Heart left ventricle (tissue), 16 donors: ENCODE measurements around the gene CCNY. TPM values are rescaled to one million over a fixed set of nuclear protein-coding genes. Genes with fewer than 3 reads are reported as not detected.

Source experiments
- ATAC-seq, 4 donors: fragments of 200-7000 bp; cut with Tn5 transposase; one replicate each; pipeline ENCODE4 v1.9.1; 2020 to 2022; ENCODE audit warnings: moderate library complexity in 4 of 4, mild to moderate bottlenecking in 3 of 4, moderate number of reproducible peaks in 1 of 4
- DNase-seq, 5 donors: peaks; one replicate each; pipeline ENCODE4 v3.0.0-alpha.2; 2020
- H3K27ac ChIP-seq, 12 donors: fragments of 200-600 bp; sonication (generic) in 4 of 12; one replicate each; pipeline versions ENCODE4 v1.5.0 to v1.8.0; 2016 to 2022; ENCODE audit warnings: mild to moderate bottlenecking in 2 of 12
- H3K27me3 ChIP-seq, 9 donors: fragments of 200-600 bp; sonication (generic) in 2 of 9; one replicate each; pipeline versions ENCODE4 v1.5.1 to v1.8.0; 2016 to 2022; ENCODE audit warnings: mild to moderate bottlenecking in 3 of 9
- H3K36me3 ChIP-seq, 9 donors: fragments of 200-600 bp; sonication (generic) in 2 of 9; one replicate each; pipeline versions ENCODE4 v1.5.0 to v1.8.0; 2018 to 2022; ENCODE audit warnings: mild to moderate bottlenecking in 2 of 9
- H3K4me1 ChIP-seq, 12 donors: fragments of 200-600 bp; sonication (generic) in 4 of 12; one replicate each; pipeline versions ENCODE4 v1.5.0 to v1.8.0; 2016 to 2022; ENCODE audit warnings: mild to moderate bottlenecking in 3 of 12
- H3K4me3 ChIP-seq, 12 donors: fragments of 200-600 bp; sonication (generic) in 4 of 12; one replicate each; pipeline versions ENCODE4 v1.5.0 to v1.8.0; 2017 to 2022; ENCODE audit warnings: mild to moderate bottlenecking in 9 of 12, moderate library complexity in 4 of 12
- H3K9me3 ChIP-seq, 12 donors: fragments of 200-600 bp; sonication (generic) in 4 of 12; one replicate each; pipeline versions ENCODE4 v1.5.0 to v1.8.0; 2016 to 2022; ENCODE audit warnings: mild to moderate bottlenecking in 1 of 12
- CTCF ChIP-seq, 12 donors: fragments of 200-600 bp; sonication (generic) in 4 of 12; IDR thresholded peaks; one replicate each; pipeline versions ENCODE4 v1.5.0 to v1.8.0; 2018 to 2022; ENCODE audit warnings: antibody characterized with exemption in 12 of 12, mild to moderate bottlenecking in 5 of 12
- POLR2A ChIP-seq, 2 donors: fragments of 450-650 bp; IDR thresholded peaks; one replicate each; pipeline ENCODE4 v1.6.1; 2017; ENCODE audit warnings: antibody characterized with exemption in 2 of 2, mild to moderate bottlenecking in 2 of 2, moderate library complexity in 2 of 2
- WGBS, 4 donors: extraction: QIAGEN DNeasy Blood & Tissue Kit in 2 of 4; methylation state at CpG; one replicate each; pipeline versions ENCODE4 v1.1.5 to v1.1.7; 2013 to 2018; 5-methylcytosine and 5-hydroxymethylcytosine counted together
- intact Hi-C, 10 donors: fragments of 100-400 bp; cut with DNase I; formaldehyde crosslinking; loops; one replicate each; pipeline versions ENCODE4 v1.11.1 to v1.14.2; 2022
- polyA plus RNA-seq, 2 donors: library from polyadenylated mRNA; stranded (reverse); fragments of 200-250 nt; gene quantifications; one replicate each; pipeline ENCODE4 v1.2.3, GENCODE V29; 2013
- total RNA-seq, 9 donors: library from RNA; depleted of rRNA in 2 of 9; stranded (reverse); fragments of >200 nt in 2 of 9; fragmentation: NEBNext Ultra II Directional in 3 of 9; extraction: Animal tissue kit (Norgen Biotek cat#: 25700) in 3 of 9; gene quantifications; one replicate each; pipeline versions ENCODE4 v1.1.0 to v1.2.4, GENCODE V29; 2016 to 2023
- donor health status: ischemic (EF 13 %, LVEDD 7.1; RV severe dilation, severe dysfunction).
- donor health status: healthy with polysubstance abuse.
- donor health status: DM: no; HTN: yes; CAD: no.
- donor health status: DM: no; HTN: no; CAD: no.
- donor health status: ischemic (EF 25% LVEDD 6.9; RV normal size, moderate dysfunction).
- donor health status: ischemic (EF 25% LVEDD 5.7; RV mildly dilated, moderate dysfunction).
- donor health status: healthy.
- donor health status: DM: yes; HTN: yes; CAD: no.
- donor health status: ischemic (EF 35%, LVEDD 5.7; RV mildly dilated, moderate dysfunction).
- donor health status: nonischemic (EF 11% LVEDD 7.7; RV severe dilation, severe dysfunction).
- donor health status: DM: yes; HTN: yes; CAD: no.
- donor health status: PGD.
- donor health status: ischemic (EF 29% LVEDD 5.4; RV normal size, mild dysfunction).
- donor health status: nonischemic (EF 23%, LVEDD 6.1; RV moderate dilation, normal function).

The CCNY gene
- total and polyA plus RNA-seq, 11 donors: 26.4 to 106 (median 80.7) TPM

- ATAC-seq (no peak), DNase-seq (no peak)
- peaks cover 6 to 20% (median 18%) of the 10 kb centered on the region in 12 donors for H3K4me1 ChIP-seq
- H3K36me3 ChIP-seq: peaks cover 0 to 79% (median 61%) of the 10 kb centered on the region in 9 donors
- H3K4me3 ChIP-seq: no peak overlapping the region
- intact Hi-C loops: loop anchor here in 6 of 10 donors (5.0 to 10.0 kb wide), 8 partner anchors 105 to 1207 kb away; partner anchors contain the start of gene CCNY (in 3 of the 6)
- TF ChIP-seq CTCF (IDR thresholded peaks at IDR 0.05) (no peak), POLR2A (IDR thresholded peaks at IDR 0.05) (no peak)
- H3K27ac ChIP-seq: no peak overlapping the region
- H3K27me3 ChIP-seq: no peaks in the 10 kb centered on the region
- 79 to 88% (median 86%) methylated on average over 4 of the region's 4 CpGs for WGBS, 4 donors
- H3K9me3 ChIP-seq: no peaks in the 10 kb centered on the region
These were observed 233.5 kb downstream of the CCNY start for GRCh38 chr10:35569836-35570235.

GRCh38 chr10:35570397-35570796 lies 234.1 kb downstream of the CCNY start:
- TF ChIP-seq CTCF (IDR thresholded peaks at IDR 0.05): no peak
- TF ChIP-seq POLR2A (IDR thresholded peaks at IDR 0.05): no peak

GRCh38 chr10:35572583-35572982 lies 236.3 kb downstream of the CCNY start:
- Histone ChIP-seq H3K4me3 (no peak overlapping the region), H3K36me3 (peaks cover 0 to 71% (median 49%) of the 10 kb centered on the region in 9 donors), H3K4me1 (no peaks in the 10 kb centered on the region), H3K27ac (no peak overlapping the region), H3K9me3 (no peaks in the 10 kb centered on the region), H3K27me3 (no peaks in the 10 kb centered on the region)
- intact Hi-C loops: no loop called here
- 98 to 100% (median 99%) methylated on average over 1 of the region's 1 CpG for WGBS, 4 donors
- DNase-seq (no peak), ATAC-seq (no peak)
- no peak for TF ChIP-seq CTCF (IDR thresholded peaks at IDR 0.05)
- no peak for TF ChIP-seq POLR2A (IDR thresholded peaks at IDR 0.05)

More at GRCh38 chr10:35570397-35570796, 234.1 kb downstream of the CCNY start:
- no peak overlapping the region for H3K27ac ChIP-seq
- H3K4me3 ChIP-seq: no peak overlapping the region
- peaks cover 0 to 80% (median 65%) of the 10 kb centered on the region in 9 donors for H3K36me3 ChIP-seq
- H3K4me1 ChIP-seq: peaks cover under 1 to 14% (median 13%) of the 10 kb centered on the region in 12 donors
- no peak for ATAC-seq
- no peaks in the 10 kb centered on the region for H3K27me3 ChIP-seq
- WGBS, 4 donors: 92 to 98% (median 97%) methylated on average over 1 of the region's 1 CpG
- intact Hi-C loops: no loop called here
- DNase-seq: no peak
- no peaks in the 10 kb centered on the region for H3K9me3 ChIP-seq

GRCh38 chr10:35573796-35574195 lies 237.5 kb downstream of the CCNY start:
- Histone ChIP-seq H3K27ac (no peak overlapping the region), H3K4me1 (peaks cover 0 to 11% (median 0%) of the 10 kb centered on the region in 12 donors), H3K9me3 (no peaks in the 10 kb centered on the region), H3K27me3 (no peaks in the 10 kb centered on the region), H3K36me3 (peaks cover 0 to 59% (median 39%) of the 10 kb centered on the region in 9 donors), H3K4me3 (no peak overlapping the region)
- TF ChIP-seq POLR2A (IDR thresholded peaks at IDR 0.05) (no peak), CTCF (IDR thresholded peaks at IDR 0.05) (no peak)
- intact Hi-C loops: no loop called here
- WGBS, 4 donors: 97 to 100% (median 100%) methylated on average over 1 of the region's 1 CpG
- DNase-seq (no peak), ATAC-seq (no peak)
